Effector CD8-positive, alpha-beta T cell (primary cell): Measurements from ENCODE around the gene BCL7A.
"Not testable (repeated sequence)": the region's sequence is repeated elsewhere in the genome, so short reads cannot be mapped to it uniquely, and the experiment has no call there.

ENCODE experiments used
- DNase-seq: peaks from one replicate; lab custom pipeline; 2025; lab: John Stamatoyannopoulos, UW

Gene BCL7A

GRCh38 chr12:122024132-122024785 lies 2.6 kb downstream of the BCL7A start:
- DNase-seq: no peak

- DNase-seq: no peak
Observed at GRCh38 chr12:122026706-122027333, 5.1 kb downstream of the BCL7A start.

GRCh38 chr12:122028165-122028904 lies 6.7 kb downstream of the BCL7A start:
- DNase-seq: no peak

GRCh38 chr12:122028905-122029560 lies 7.3 kb downstream of the BCL7A start:
- DNase-seq: no peak

GRCh38 chr12:122029620-122030423 lies 8.1 kb downstream of the BCL7A start:
- DNase-seq: no peak

GRCh38 chr12:122030424-122031035 lies 8.8 kb downstream of the BCL7A start:
- DNase-seq: no peak

- peak; percentile 36 for DNase-seq
Observed at GRCh38 chr12:122031342-122032216, 9.9 kb downstream of the BCL7A start.

GRCh38 chr12:122032580-122032979 lies 10.9 kb downstream of the BCL7A start:
- DNase-seq: no peak

GRCh38 chr12:122035292-122035691 lies 13.6 kb downstream of the BCL7A start:
- no peak for DNase-seq

GRCh38 chr12:122036153-122036552 lies 14.5 kb downstream of the BCL7A start:
- DNase-seq: no peak

GRCh38 chr12:122040579-122041386 lies 19.1 kb downstream of the BCL7A start:
- no peak for DNase-seq

GRCh38 chr12:122041458-122041857 lies 19.8 kb downstream of the BCL7A start:
- not testable (repeated sequence) for DNase-seq

- no peak for DNase-seq
Observed at GRCh38 chr12:122042910-122043309, 21.2 kb downstream of the BCL7A start.

- DNase-seq: no peak
Observed at GRCh38 chr12:122043476-122043875, 21.8 kb downstream of the BCL7A start.

- no peak for DNase-seq
Observed at GRCh38 chr12:122045262-122045661, 23.6 kb downstream of the BCL7A start.

GRCh38 chr12:122046145-122046544 lies 24.5 kb downstream of the BCL7A start:
- DNase-seq: no peak

GRCh38 chr12:122048151-122048550 lies 26.5 kb downstream of the BCL7A start:
- no peak for DNase-seq

GRCh38 chr12:122049827-122050226 lies 28.1 kb downstream of the BCL7A start:
- no peak for DNase-seq

GRCh38 chr12:122050706-122051105 lies 29.0 kb downstream of the BCL7A start:
- DNase-seq: no peak
